ENCODE results near the gene NCSTN. TPM values are rescaled to one million over a fixed set of nuclear protein-coding genes. Genes with fewer than 3 reads are reported as not detected.

The NCSTN gene
- total and polyA plus RNA-seq, 10 of the 15 experiments (the other 5 are each of a cell fraction or from before 2014, with no cell fraction given), result 33.3 to 88.2 (median 60.4) TPM

- no peak for TF ChIP-seq E4F1 (IDR thresholded peaks at IDR 0.05; ENCODE audit: borderline replicate concordance, partially characterized antibody)
- TF ChIP-seq CBFB (IDR thresholded peaks at IDR 0.05; ENCODE audit: low read depth), result no peak
- no peak for TF ChIP-seq NR2C1 (IDR thresholded peaks at IDR 0.05)
- no peak for TF ChIP-seq JUNB (IDR thresholded peaks at IDR 0.05)
- 0 out of 2 replicates have a peak, but pooled peaks have one; percentile 20 for TF ChIP-seq SMARCA5 (IDR thresholded peaks at IDR 0.05)
- TF ChIP-seq BCL11A (IDR thresholded peaks at IDR 0.05; ENCODE audit: low read depth, low read length), result no peak
- no peak for TF ChIP-seq RAD21 (IDR thresholded peaks at IDR 0.05; ENCODE audit: insufficient read depth, low read depth, low read length)
- TF ChIP-seq TAF1 (IDR thresholded peaks at IDR 0.05; ENCODE audit: borderline replicate concordance, low read depth, low read length), result no peak
- no peak for TF ChIP-seq TCF12 (IDR thresholded peaks at IDR 0.05; ENCODE audit: low read depth, low read length)
- no peak for TF ChIP-seq POLR2AphosphoS2 (IDR thresholded peaks at IDR 0.05; ENCODE audit: low read depth, low read length)
- 0 out of 2 replicates have a peak, but pooled peaks have one; percentile 49 for TF ChIP-seq CREB1 (IDR thresholded peaks at IDR 0.05; ENCODE audit: low read depth)
- TF ChIP-seq CBX3 (IDR thresholded peaks at IDR 0.05; ENCODE audit: borderline replicate concordance, low read depth), result no peak
- TF ChIP-seq NR2C2 (IDR thresholded peaks at IDR 0.05; ENCODE audit: borderline replicate concordance, control insufficient read depth, insufficient read length, low read depth), result no peak
- TF ChIP-seq FOXK2 (IDR thresholded peaks at IDR 0.05), result no peak
- no peak for TF ChIP-seq SRF (IDR thresholded peaks at IDR 0.05; ENCODE audit: low read depth in 2 of 2, low read length in 2 of 2)
- no peak for TF ChIP-seq MXI1 (IDR thresholded peaks at IDR 0.05; ENCODE audit: low read depth, low read length)
- no peak for TF ChIP-seq NFYA (IDR thresholded peaks at IDR 0.05; ENCODE audit: borderline replicate concordance, low read depth, low read length)
- no peak for TF ChIP-seq ZBTB40 (IDR thresholded peaks at IDR 0.05; ENCODE audit: borderline replicate concordance)
- no peak for TF ChIP-seq POLR2AphosphoS5 (IDR thresholded peaks at IDR 0.05; ENCODE audit: low read length)
- peak; percentile 75 for TF ChIP-seq IKZF1 (conservative IDR thresholded peaks at IDR 0.05)
- TF ChIP-seq ZNF24 (IDR thresholded peaks at IDR 0.05), result peak; percentile 53; the same call in 1 of the 2 replicates
- TF ChIP-seq ZZZ3 (IDR thresholded peaks at IDR 0.05; ENCODE audit: control insufficient read depth, insufficient read length, low read depth), result no peak
- no peak for TF ChIP-seq TARDBP (IDR thresholded peaks at IDR 0.05; ENCODE audit: borderline replicate concordance)
- no peak for TF ChIP-seq WRNIP1 (IDR thresholded peaks at IDR 0.05; ENCODE audit: borderline replicate concordance, low read depth, low read length)
- peak; percentile 50; the same call in 1 of the 2 replicates for TF ChIP-seq BACH1 (IDR thresholded peaks at IDR 0.05; ENCODE audit: borderline replicate concordance)
- no peak for TF ChIP-seq BMI1 (IDR thresholded peaks at IDR 0.05; ENCODE audit: borderline replicate concordance)
- no peak for TF ChIP-seq KDM1A (IDR thresholded peaks at IDR 0.05; ENCODE audit: borderline replicate concordance)
- no peak for TF ChIP-seq POLR2A (IDR thresholded peaks at IDR 0.05; ENCODE audit: low read depth, low read length)
- no peak for TF ChIP-seq NFYB (IDR thresholded peaks at IDR 0.05; ENCODE audit: insufficient read depth, low read depth, low read length)
Observed at GRCh38 chr1:160400223-160400645, 57.1 kb downstream of the NCSTN start, which contains the start of gene VANGL2 (continued).

Data from GM12878 (cell line).